Thyroid gland (tissue), 4 donors: ENCODE measurements around the gene ACSL6. TPM values are rescaled to one million over a fixed set of nuclear protein-coding genes. Genes with fewer than 3 reads are reported as not detected.

Experiments used
- DNase-seq, 2 donors: peaks; one replicate each; pipeline ENCODE4 v3.0.0-alpha.2; 2019
- H3K27ac ChIP-seq, 3 donors: fragments of 200-600 bp; sonication (generic); 1 replicate in 2 of 3; 2 replicates in 1 of 3; pipeline ENCODE4 v1.5.1; 2016 to 2019; ENCODE audit warnings: mild to moderate bottlenecking in 1 of 3, moderate library complexity in 1 of 3
- H3K27me3 ChIP-seq: fragments of 200-600 bp; sonication (generic); one replicate; pipeline ENCODE4 v1.5.1; 2019
- H3K36me3 ChIP-seq, 2 donors: fragments of 200-600 bp; sonication (generic); one replicate each; pipeline ENCODE4 v1.5.1; 2016 to 2019
- H3K4me1 ChIP-seq, 2 donors: fragments of 200-600 bp; sonication (generic); one replicate each; pipeline ENCODE4 v1.5.1; 2017 to 2019
- H3K4me3 ChIP-seq, 3 donors: fragments of 200-600 bp; sonication (generic); replicated peaks in 1 of 3; 1 replicate in 2 of 3; 2 replicates in 1 of 3; pipeline ENCODE4 v1.5.1; 2016; ENCODE audit warnings: mild to moderate bottlenecking in 1 of 3
- H3K9me3 ChIP-seq: fragments of 200-600 bp; sonication (generic); one replicate; pipeline ENCODE4 v1.5.1; 2017
- CTCF ChIP-seq, 6 experiments: fragments of 200-600 bp in 3 of 6; fragments of 450-650 bp in 3 of 6; sonication (generic) in 3 of 6; IDR thresholded peaks; one replicate each; pipeline ENCODE4 v1.5.1; 2016 to 2019; ENCODE audit warnings: antibody characterized with exemption in 6 of 6, mild to moderate bottlenecking in 2 of 6, inconsistent platforms in 1 of 6, moderate library complexity in 1 of 6
- POLR2A ChIP-seq, 2 donors: fragments of 450-650 bp; IDR thresholded peaks; one replicate each; pipeline ENCODE4 v1.6.1; 2017; ENCODE audit warnings: antibody characterized with exemption in 2 of 2, mild to moderate bottlenecking in 2 of 2, moderate library complexity in 1 of 2
- WGBS, 2 donors: methylation state at CpG; one replicate each; pipeline ENCODE4 v1.1.5; 2017; 5-methylcytosine and 5-hydroxymethylcytosine counted together
- intact Hi-C: fragments of 100-400 bp; cut with DNase I; formaldehyde crosslinking; loops from one replicate; pipeline ENCODE4 v1.15.1; 2023
- total RNA-seq, 4 donors: library from RNA; depleted of rRNA; stranded (reverse); fragments of >200 nt; gene quantifications; one replicate each; pipeline ENCODE4 v1.2.3, GENCODE V29; 2016

Gene ACSL6
- total RNA-seq, 4 donors from 2014 or later: 0.71 to 6.2 (median 1.2) TPM

GRCh38 chr5:132024117-132024435 is 12.6 kb upstream of the ACSL6 start:
- no peak overlapping the region for H3K4me3 ChIP-seq
- no peaks in the 10 kb centered on the region for H3K9me3 ChIP-seq
- TF ChIP-seq POLR2A (IDR thresholded peaks at IDR 0.05) (no peak), CTCF (IDR thresholded peaks at IDR 0.05) (no peak)
- no peaks in the 10 kb centered on the region for H3K36me3 ChIP-seq
- no peak for DNase-seq
- no peak overlapping the region for H3K27ac ChIP-seq
- no peaks in the 10 kb centered on the region for H3K4me1 ChIP-seq
- WGBS, 2 donors: 74 to 82% methylated on average over 4 of the region's 4 CpGs
- no peaks in the 10 kb centered on the region for H3K27me3 ChIP-seq
- intact Hi-C loops: no loop called here

GRCh38 chr5:132023258-132024116 is 12.0 kb upstream of the ACSL6 start:
- intact Hi-C loops: no loop called here
- Histone ChIP-seq H3K27ac (no peak overlapping the region), H3K9me3 (no peaks in the 10 kb centered on the region), H3K27me3 (no peaks in the 10 kb centered on the region), H3K4me3 (no peak overlapping the region), H3K36me3 (no peaks in the 10 kb centered on the region), H3K4me1 (no peaks in the 10 kb centered on the region)
- WGBS, 2 donors: 65 to 83% methylated on average over 5 of the region's 5 CpGs
- no peak for DNase-seq
- no peak for TF ChIP-seq POLR2A (IDR thresholded peaks at IDR 0.05)
- TF ChIP-seq CTCF (IDR thresholded peaks at IDR 0.05): no peak

- intact Hi-C loops: no loop called here
- H3K27me3 ChIP-seq: no peaks in the 10 kb centered on the region
- no peaks in the 10 kb centered on the region for H3K4me1 ChIP-seq
- H3K9me3 ChIP-seq: no peaks in the 10 kb centered on the region
- no peak for TF ChIP-seq POLR2A (IDR thresholded peaks at IDR 0.05)
- no peak for TF ChIP-seq CTCF (IDR thresholded peaks at IDR 0.05)
- no peak overlapping the region for H3K4me3 ChIP-seq
- DNase-seq: no peak
- 78 to 87% methylated on average over 2 of the region's 2 CpGs for WGBS, 2 donors
- no peaks in the 10 kb centered on the region for H3K36me3 ChIP-seq
- no peak overlapping the region for H3K27ac ChIP-seq
These were observed 11.3 kb upstream of the ACSL6 start for GRCh38 chr5:132022737-132023136.

GRCh38 chr5:132021654-132022053 is 10.2 kb upstream of the ACSL6 start:
- no peak for DNase-seq
- no peaks in the 10 kb centered on the region for H3K36me3 ChIP-seq
- no peak for TF ChIP-seq POLR2A (IDR thresholded peaks at IDR 0.05)
- TF ChIP-seq CTCF (IDR thresholded peaks at IDR 0.05): no peak
- H3K4me1 ChIP-seq: no peaks in the 10 kb centered on the region
- no peak overlapping the region for H3K27ac ChIP-seq
- H3K4me3 ChIP-seq: no peak overlapping the region
- intact Hi-C loops: no loop called here
- no peaks in the 10 kb centered on the region for H3K27me3 ChIP-seq
- no peaks in the 10 kb centered on the region for H3K9me3 ChIP-seq
- WGBS, 2 donors: 63 to 65% methylated on average over 2 of the region's 2 CpGs

- WGBS, 2 donors: 69 to 70% methylated on average over 6 of the region's 6 CpGs
- no peak for DNase-seq
- Histone ChIP-seq H3K4me3 (no peak overlapping the region), H3K27me3 (no peaks in the 10 kb centered on the region), H3K27ac (no peak overlapping the region), H3K9me3 (no peaks in the 10 kb centered on the region), H3K4me1 (no peaks in the 10 kb centered on the region), H3K36me3 (no peaks in the 10 kb centered on the region)
- TF ChIP-seq POLR2A (IDR thresholded peaks at IDR 0.05) (no peak), CTCF (IDR thresholded peaks at IDR 0.05) (no peak)
- intact Hi-C loops: no loop called here
These were observed 9.3 kb upstream of the ACSL6 start for GRCh38 chr5:132020568-132021339.
